ENCODE measurements around the gene PUM2. TPM values are rescaled to one million over a fixed set of nuclear protein-coding genes. Genes with fewer than 3 reads are reported as not detected.

PUM2 gene
- total and polyA plus RNA-seq, 2 of the 8 experiments (the other 6 are each of a cell fraction or from before 2014, with no cell fraction given) = 46.6 to 114 TPM

GRCh38 chr2:20391951-20392699 lies 41.5 kb upstream of the PUM2 start:
- ChIA-PET CTCF (ENCODE audit: partially characterized antibody) (interaction anchor here (0.7 to 2.4 kb wide), 7 partner anchors 11 to 259 kb away, joined by 3 to 9 read pairs (median 5); partner anchors contain the start of gene HS1BP3), POLR2A (ENCODE audit: partially characterized antibody) (interaction anchor here (0.6 to 0.8 kb wide), 2 partner anchors 9 to 31 kb away, joined by 3 read pairs; no protein-coding TSS in a partner anchor)
- FAIRE-seq = no peak
- no peaks in the 10 kb centered on the region for H3K27me3 ChIP-seq (replicated peaks in 1 of 4; ENCODE audit: control insufficient read depth in 3 of 4, extremely low read depth in 1 of 4, insufficient read depth in 3 of 4, low read length in 3 of 4)
- H4K8ac ChIP-seq (ENCODE audit: extremely low read depth, insufficient read depth, low read length) = no peak overlapping the region
- H3K79me1 ChIP-seq (ENCODE audit: low read depth, low read length) = no peaks in the 10 kb centered on the region
- no peak for DNase-seq (ENCODE audit: low read depth in 1 of 2, low spot score in 2 of 2)
- no peak overlapping the region for H3K9ac ChIP-seq (replicated peaks in 1 of 4; ENCODE audit: extremely low read depth in 1 of 4, low read depth in 3 of 4, low read length in 3 of 4)
- no peaks in the 10 kb centered on the region for H3K9me3 ChIP-seq (ENCODE audit: insufficient read depth in 2 of 2, low read depth in 1 of 2, low read length in 1 of 2)
- H3K4me2 ChIP-seq (ENCODE audit: insufficient read depth in 1 of 2, low read depth in 2 of 2, low read length in 2 of 2) = no peak overlapping the region
- no peak overlapping the region for H3K23ac ChIP-seq (ENCODE audit: insufficient read length)
- no peak overlapping the region; the same call in 1 of the 2 replicates for H2BK5ac ChIP-seq (ENCODE audit: low read depth, low read length)
- no peaks in the 10 kb centered on the region for H3K23me2 ChIP-seq (ENCODE audit: low read depth, low read length)
- H2BK20ac ChIP-seq (ENCODE audit: low read length) = no peak overlapping the region
- 97% methylated on average over 6 of the region's 8 CpGs; no CpG with 5 or more reads in 1 of the 2 experiments for WGBS, 2 experiments (ENCODE audit: extremely low coverage in 1 of 2, insufficient coverage in 1 of 2, insufficient read length in 1 of 2, insufficient replicate concordance in 2 of 2, low coverage in 1 of 2, low lambda C conversion rate in 2 of 2, missing lambda C conversion rate in 1 of 2)
- H2BK120ac ChIP-seq (replicated peaks; ENCODE audit: low read depth, low read length) = no peak overlapping the region
- H3K18ac ChIP-seq (ENCODE audit: extremely low read depth, low read length) = no peak overlapping the region
- TF ChIP-seq SIN3A (conservative IDR thresholded peaks at IDR 0.05 in 1 of 2, IDR thresholded peaks at IDR 0.05 in 1 of 2; ENCODE audit: low read depth in 1 of 2, low read length in 2 of 2) (no peak), JUND (IDR thresholded peaks at IDR 0.05; ENCODE audit: low read length) (no peak), RBBP5 (IDR thresholded peaks at IDR 0.05; ENCODE audit: borderline replicate concordance, low read depth, low read length) (no peak), GTF2F1 (IDR thresholded peaks at IDR 0.05; ENCODE audit: borderline replicate concordance, low read depth, low read length) (no peak), BACH1 (IDR thresholded peaks at IDR 0.05; ENCODE audit: low read length) (no peak), RNF2 (IDR thresholded peaks at IDR 0.05; ENCODE audit: borderline replicate concordance, low read depth, low read length, missing control alignments, poor library complexity, severe bottlenecking) (no peak)
- no peak overlapping the region for H3K4ac ChIP-seq (replicated peaks; ENCODE audit: insufficient read length, low read depth, low read length)
- no peak overlapping the region for H2BK12ac ChIP-seq (ENCODE audit: low read depth, low read length)
- no peaks in the 10 kb centered on the region for H3K36me3 ChIP-seq (ENCODE audit: control insufficient read depth in 2 of 4, insufficient read depth in 4 of 4, low read length in 3 of 4)
- no peak overlapping the region for H3K27ac ChIP-seq (ENCODE audit: low read depth, low read length)
- H4K20me1 ChIP-seq (replicated peaks in 1 of 2; ENCODE audit: control insufficient read depth in 1 of 2, insufficient read depth in 2 of 2, low read length in 2 of 2) = no peaks in the 10 kb centered on the region
- H4K91ac ChIP-seq (replicated peaks; ENCODE audit: insufficient read length, low read length) = no peak overlapping the region
- H4K5ac ChIP-seq (ENCODE audit: insufficient read length, low read depth, low read length) = no peak overlapping the region
- no peaks in the 10 kb centered on the region for H3K4me1 ChIP-seq (replicated peaks in 1 of 4; ENCODE audit: control insufficient read depth in 3 of 4, insufficient read depth in 4 of 4, low read length in 3 of 4)
- no peak overlapping the region for H2AK5ac ChIP-seq (ENCODE audit: low read depth, low read length)
- H2BK15ac ChIP-seq (ENCODE audit: low read length) = no peak overlapping the region
- no peak overlapping the region for H3K4me3 ChIP-seq (ENCODE audit: extremely low read depth in 1 of 4, insufficient read depth in 2 of 4, low read depth in 3 of 4, low read length in 4 of 4)
- no peaks in the 10 kb centered on the region for H3K79me2 ChIP-seq (ENCODE audit: control insufficient read depth in 1 of 2, insufficient read depth in 2 of 2, low read length in 2 of 2)
- no peak overlapping the region for H3K14ac ChIP-seq (ENCODE audit: insufficient read length)
- no peak overlapping the region for H3K56ac ChIP-seq (replicated peaks; ENCODE audit: insufficient read length, low read depth, low read length)
- H2AFZ ChIP-seq (ENCODE audit: low read length) = no peak overlapping the region; the same call in 1 of the 2 replicates

All from H1 (cell line).